ENCODE data around the gene CABP7. TPM values are rescaled to one million over a fixed set of nuclear protein-coding genes. Genes with fewer than 3 reads are reported as not detected.

CABP7 gene
- total RNA-seq, 2 donors from 2014 or later: 0.09 TPM; not detected in 1

GRCh38 chr22:29756341-29756740 lies 36.5 kb downstream of the CABP7 start:
- H3K36me3 Mint-ChIP-seq (ENCODE audit: low read depth): no peaks in the 10 kb centered on the region
- no peak for ATAC-seq (replicated peaks)
- peaks cover 6% of the 10 kb centered on the region for H3K4me1 Mint-ChIP-seq

DNA sequence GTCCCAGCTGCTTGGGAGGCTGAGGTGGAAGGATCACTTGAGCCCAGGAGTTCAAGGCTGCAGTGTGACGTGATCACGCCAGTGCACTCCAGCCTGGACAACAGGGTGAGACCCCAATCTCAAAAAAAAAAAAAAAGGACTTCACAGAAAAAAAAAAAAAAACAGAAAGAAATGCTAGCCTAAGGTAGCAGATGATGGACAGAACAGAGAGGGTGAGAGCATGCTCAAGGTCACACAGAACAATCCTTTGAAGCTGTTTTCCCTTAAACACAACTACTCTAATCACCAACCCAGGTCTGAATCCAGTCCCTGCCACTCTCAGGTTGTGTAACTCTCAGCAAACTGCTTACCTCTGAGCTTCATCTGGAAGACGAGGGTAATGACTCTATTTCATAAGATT lies 37.3 kb downstream of the CABP7 start:
- Mint-ChIP-seq H3K27me3 (no peaks in the 10 kb centered on the region), H3K36me3 (ENCODE audit: low read depth) (no peaks in the 10 kb centered on the region), H3K9me3 (no peaks in the 10 kb centered on the region), H3K4me3 (no peak overlapping the region), H3K27ac (no peak overlapping the region), H3K4me1 (peaks cover 3% of the 10 kb centered on the region)
- no peak for ATAC-seq (replicated peaks)

More at GRCh38 chr22:29756341-29756740, 36.5 kb downstream of the CABP7 start:
- H3K27ac Mint-ChIP-seq: no peak overlapping the region
- no peak overlapping the region for H3K4me3 Mint-ChIP-seq
- no peaks in the 10 kb centered on the region for H3K9me3 Mint-ChIP-seq
- no peaks in the 10 kb centered on the region for H3K27me3 Mint-ChIP-seq

DNA sequence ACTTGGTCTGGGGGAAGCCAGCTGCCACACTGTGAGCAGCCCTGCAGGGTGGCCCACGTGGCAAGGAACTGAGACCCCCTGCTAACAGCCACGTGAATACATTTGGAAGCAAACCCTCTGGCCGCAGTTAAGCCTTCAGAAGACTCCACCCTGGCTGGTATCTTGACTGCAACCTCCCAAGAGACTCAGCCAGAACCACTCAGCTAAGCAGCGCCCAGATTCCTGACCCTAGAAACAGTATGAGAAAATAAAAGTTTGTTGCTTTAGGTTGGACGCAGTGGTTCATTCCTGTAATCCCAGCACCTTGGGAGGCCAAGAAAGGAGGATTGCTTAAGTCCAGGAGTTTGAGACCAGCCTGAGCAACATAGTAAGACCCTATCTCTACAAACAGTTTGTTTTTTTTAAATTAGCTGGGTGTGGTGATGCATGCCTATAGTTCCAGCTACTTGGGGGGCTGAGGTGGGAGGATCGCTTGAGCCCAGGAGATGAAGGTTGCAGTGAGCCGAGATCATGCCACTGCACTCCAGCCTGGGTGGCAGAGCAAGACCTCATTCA lies 38.3 kb downstream of the CABP7 start:
- Mint-ChIP-seq H3K9me3 (no peaks in the 10 kb centered on the region), H3K36me3 (ENCODE audit: low read depth) (no peaks in the 10 kb centered on the region), H3K27me3 (no peaks in the 10 kb centered on the region), H3K4me1 (no peaks in the 10 kb centered on the region), H3K4me3 (no peak overlapping the region), H3K27ac (no peak overlapping the region)
- ATAC-seq (replicated peaks): no peak

DNA sequence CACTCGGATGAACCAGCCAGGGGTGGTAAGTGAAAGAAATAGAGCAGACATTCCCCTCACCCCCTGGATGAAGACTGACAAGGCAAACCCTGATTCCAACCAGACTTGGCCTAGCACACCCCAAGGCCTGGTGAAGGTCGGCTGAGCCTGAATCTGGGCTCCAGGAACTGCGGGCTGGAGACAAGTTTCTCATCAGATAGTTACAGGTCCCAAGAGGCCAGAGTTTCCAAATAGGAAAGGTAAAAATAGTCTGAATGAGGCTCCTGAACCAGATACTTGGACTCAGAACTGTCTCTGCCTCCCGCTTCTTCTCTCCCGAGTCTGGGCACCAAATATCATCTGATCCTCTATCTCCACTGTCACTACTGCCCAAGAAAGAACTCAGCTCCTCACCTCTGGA lies 39.2 kb downstream of the CABP7 start:
- no peak for ATAC-seq (replicated peaks)
- Mint-ChIP-seq H3K4me1 (no peaks in the 10 kb centered on the region), H3K9me3 (no peaks in the 10 kb centered on the region), H3K36me3 (ENCODE audit: low read depth) (no peaks in the 10 kb centered on the region), H3K4me3 (no peak overlapping the region), H3K27ac (no peak overlapping the region), H3K27me3 (no peaks in the 10 kb centered on the region)

GRCh38 chr22:29762263-29762662 lies 42.5 kb downstream of the CABP7 start:
- ATAC-seq (replicated peaks): no peak
- H3K36me3 Mint-ChIP-seq (ENCODE audit: low read depth): peaks cover 2% of the 10 kb centered on the region

GRCh38 chr22:29765905-29766631 lies 46.3 kb downstream of the CABP7 start:
- Mint-ChIP-seq H3K4me3 (peak overlapping the region; percentile 100), H3K27me3 (no peaks in the 10 kb centered on the region), H3K36me3 (ENCODE audit: low read depth) (peaks cover 40% of the 10 kb centered on the region), H3K4me1 (peaks cover 20% of the 10 kb centered on the region), H3K9me3 (no peaks in the 10 kb centered on the region), H3K27ac (peak overlapping the region; percentile 100)
- peak; percentile 14 for ATAC-seq (replicated peaks)

More at GRCh38 chr22:29762263-29762662, 42.5 kb downstream of the CABP7 start:
- H3K4me1 Mint-ChIP-seq: peaks cover 13% of the 10 kb centered on the region
- H3K9me3 Mint-ChIP-seq: no peaks in the 10 kb centered on the region
- no peaks in the 10 kb centered on the region for H3K27me3 Mint-ChIP-seq
- no peak overlapping the region for H3K27ac Mint-ChIP-seq
- no peak overlapping the region for H3K4me3 Mint-ChIP-seq

DNA sequence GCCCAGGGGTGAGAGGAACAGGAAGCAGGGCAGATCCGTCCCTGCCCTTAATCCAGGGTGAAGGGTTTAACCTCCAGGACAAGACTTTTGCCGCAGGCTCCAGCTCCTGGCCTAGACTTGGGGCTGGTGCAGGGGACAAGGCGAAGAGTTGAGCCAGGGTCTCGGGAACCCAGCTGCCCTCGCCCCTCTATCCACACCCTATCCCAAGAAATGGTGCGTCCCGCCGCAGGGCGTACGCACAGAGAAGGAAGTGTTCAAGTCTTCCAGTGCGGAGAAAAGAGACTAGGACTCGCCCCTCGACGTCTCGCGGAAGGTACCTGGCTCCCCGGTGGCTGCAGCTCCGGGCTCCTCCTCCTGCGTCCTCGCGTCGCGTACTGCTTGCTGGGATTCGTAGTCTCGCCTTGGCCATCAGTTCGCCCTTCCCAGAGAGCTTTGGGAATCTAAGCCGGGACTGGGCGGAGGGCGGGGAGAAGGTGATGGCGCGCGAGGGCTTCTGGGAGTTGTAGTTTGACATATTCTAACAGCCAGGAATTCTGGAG lies 46.9 kb downstream of the CABP7 start, which contains the start of gene ZMAT5:
Gene ZMAT5 (minus strand): TSS at position 376 of the 539 bp plus-strand sequence. CDS start 18,463 bp downstream, outside the sequence.
- H3K27me3 Mint-ChIP-seq: no peaks in the 10 kb centered on the region
- peak within 1 kb of the TSS; percentile 100 for H3K27ac Mint-ChIP-seq
- peaks cover 20% of the 10 kb centered on the region for H3K4me1 Mint-ChIP-seq
- no peaks in the 10 kb centered on the region for H3K9me3 Mint-ChIP-seq
- peaks cover 42% of the 10 kb centered on the region for H3K36me3 Mint-ChIP-seq (ENCODE audit: low read depth)
- peak; percentile 96 for ATAC-seq (replicated peaks)
- peak within 1 kb of the TSS; percentile 100 for H3K4me3 Mint-ChIP-seq

DNA sequence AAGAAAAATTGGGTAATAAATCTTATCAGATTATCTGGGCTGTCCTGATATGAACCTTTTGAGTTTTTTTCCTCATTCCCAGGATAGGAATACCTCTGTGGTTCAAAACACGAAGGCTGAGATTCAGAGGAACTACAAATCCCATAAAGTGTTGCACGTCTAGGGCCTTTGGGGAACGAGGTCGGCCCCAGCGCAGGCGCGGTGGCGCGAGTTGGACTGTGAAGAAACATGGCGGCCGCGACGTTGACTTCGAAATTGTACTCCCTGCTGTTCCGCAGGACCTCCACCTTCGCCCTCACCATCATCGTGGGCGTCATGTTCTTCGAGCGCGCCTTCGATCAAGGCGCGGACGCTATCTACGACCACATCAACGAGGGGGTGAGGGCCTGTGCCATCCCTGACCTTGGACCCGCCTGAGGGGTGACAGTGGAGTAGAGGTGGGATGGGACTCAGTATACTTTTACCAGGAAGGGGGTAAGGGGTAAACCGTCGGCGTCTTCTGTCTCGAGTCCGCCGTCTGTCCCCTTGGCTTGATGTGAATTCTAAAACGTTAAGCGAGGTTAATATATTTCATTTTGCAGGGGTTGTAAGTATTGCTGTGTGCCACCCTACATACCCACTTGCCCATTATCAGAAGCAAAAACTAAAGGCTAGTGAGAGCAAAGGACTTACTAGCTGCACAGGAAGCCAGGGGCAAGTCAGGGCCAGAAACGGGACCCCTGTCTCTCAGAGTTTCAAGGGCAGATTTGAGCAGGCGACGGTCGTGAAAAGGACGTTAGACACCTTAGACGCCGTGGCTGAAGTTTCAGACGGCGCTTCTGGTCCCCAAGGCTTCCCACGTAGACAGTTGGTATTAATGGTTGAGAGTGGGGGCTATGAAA lies 47.6 kb downstream of the CABP7 start, which contains the start of gene UQCR10:
Gene UQCR10 (plus strand): TSS at position 199 of the 881 bp plus-strand sequence. CDS start 30 bp downstream, at position 229.
- peak within 1 kb of the TSS; percentile 100 for H3K4me3 Mint-ChIP-seq
- no peaks in the 10 kb centered on the region for H3K27me3 Mint-ChIP-seq
- peak; percentile 86 for ATAC-seq (replicated peaks)
- peaks cover 20% of the 10 kb centered on the region for H3K4me1 Mint-ChIP-seq
- H3K36me3 Mint-ChIP-seq (ENCODE audit: low read depth): peaks cover 42% of the 10 kb centered on the region
- H3K27ac Mint-ChIP-seq: peak within 1 kb of the TSS; percentile 100
- no peaks in the 10 kb centered on the region for H3K9me3 Mint-ChIP-seq

DNA sequence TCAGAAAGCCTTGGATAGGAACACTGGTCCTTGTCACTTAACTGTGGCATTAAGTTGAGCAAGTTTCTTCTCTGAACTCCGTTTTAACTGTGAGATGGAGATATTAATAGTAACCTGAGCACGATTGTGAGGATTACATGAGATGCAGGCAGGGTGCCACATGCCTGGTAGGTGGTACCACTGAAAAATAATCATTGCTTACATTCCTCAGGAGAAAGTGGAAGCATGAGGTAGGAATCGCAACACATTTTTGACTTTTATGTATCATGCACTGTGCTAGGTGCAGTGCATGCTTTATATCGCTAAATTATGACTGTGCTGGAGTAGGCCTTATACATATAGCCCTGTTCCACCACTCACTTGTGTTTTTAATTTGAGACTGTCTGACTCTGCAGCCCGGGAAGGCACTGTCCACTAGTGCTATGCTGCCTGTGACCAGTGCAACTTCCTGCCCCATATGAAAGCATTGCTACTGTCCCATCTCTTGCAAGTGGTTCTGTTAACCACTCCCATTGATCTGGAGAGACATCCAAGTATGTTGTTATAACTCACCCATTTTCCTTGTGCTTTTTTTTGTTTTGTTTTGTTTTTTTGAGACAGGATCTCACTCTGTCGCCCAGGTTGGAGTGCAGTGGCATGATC lies 48.4 kb downstream of the CABP7 start:
- Mint-ChIP-seq H3K4me1 (peaks cover 20% of the 10 kb centered on the region), H3K4me3 (peak overlapping the region; percentile 100), H3K36me3 (ENCODE audit: low read depth) (peaks cover 42% of the 10 kb centered on the region), H3K27me3 (no peaks in the 10 kb centered on the region), H3K27ac (peak overlapping the region; percentile 100), H3K9me3 (no peaks in the 10 kb centered on the region)
- ATAC-seq (replicated peaks): no peak

DNA sequence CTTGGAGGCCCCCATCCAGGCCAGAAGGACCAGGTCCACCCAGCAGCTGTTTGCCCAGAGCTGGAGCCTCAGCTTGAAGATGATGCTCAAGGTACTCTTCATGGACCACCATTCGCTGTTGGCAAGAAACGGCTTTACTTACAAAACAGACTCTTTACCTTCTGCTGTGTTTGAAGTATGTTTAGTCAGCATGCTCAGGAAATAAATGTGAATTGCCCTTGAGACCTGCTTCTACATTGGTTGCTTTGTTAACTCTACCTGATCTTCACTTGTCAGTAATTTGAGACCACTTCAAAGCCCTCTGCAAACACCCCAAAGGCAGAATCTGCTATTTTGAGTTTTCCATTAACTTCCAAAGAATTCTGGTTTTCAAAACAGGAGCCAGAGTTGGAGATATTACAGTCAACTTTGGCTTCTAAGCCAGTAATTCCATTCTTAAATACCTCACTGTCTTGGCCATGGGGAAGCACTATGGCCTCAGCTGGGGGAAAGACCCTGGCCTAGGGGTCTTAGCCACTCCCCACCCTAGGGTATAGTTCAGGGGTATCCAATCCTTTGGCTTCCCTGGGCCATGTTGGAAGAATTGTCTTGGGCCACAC lies 50.0 kb downstream of the CABP7 start:
- no peaks in the 10 kb centered on the region for H3K27me3 Mint-ChIP-seq

DNA sequence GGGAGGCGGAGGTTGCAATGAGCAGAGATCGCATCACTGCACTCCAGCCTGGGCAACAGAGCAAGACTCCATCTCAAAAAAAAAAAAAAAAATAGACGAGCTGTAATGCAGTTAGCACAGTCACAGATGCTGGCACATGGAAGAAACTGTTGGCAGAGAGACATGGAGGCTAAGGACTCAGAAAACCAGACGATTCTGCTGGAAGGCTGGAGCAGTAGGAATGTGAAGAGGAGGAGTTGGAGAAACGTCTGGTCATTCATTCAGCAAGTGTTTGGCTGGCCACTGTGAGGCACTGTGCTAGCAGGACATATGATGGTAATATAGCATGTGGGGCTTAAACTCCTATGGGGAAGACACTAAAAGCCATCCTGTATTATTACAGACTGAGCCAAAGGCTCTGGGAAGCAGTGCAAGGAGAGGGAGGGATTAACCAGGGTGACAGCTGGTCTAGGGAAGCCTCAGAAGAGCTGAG lies 52.4 kb downstream of the CABP7 start:
- H3K4me1 Mint-ChIP-seq: peaks cover 7% of the 10 kb centered on the region
- no peaks in the 10 kb centered on the region for H3K9me3 Mint-ChIP-seq
- no peak for ATAC-seq (replicated peaks)
- peaks cover 40% of the 10 kb centered on the region for H3K36me3 Mint-ChIP-seq (ENCODE audit: low read depth)
- H3K27ac Mint-ChIP-seq: no peak overlapping the region
- H3K27me3 Mint-ChIP-seq: no peaks in the 10 kb centered on the region
- no peak overlapping the region for H3K4me3 Mint-ChIP-seq

More for the DNA sequence above, 50.0 kb downstream of the CABP7 start:
- peaks cover 42% of the 10 kb centered on the region for H3K36me3 Mint-ChIP-seq (ENCODE audit: low read depth)
- no peak for ATAC-seq (replicated peaks)
- H3K27ac Mint-ChIP-seq: no peak overlapping the region
- no peak overlapping the region for H3K4me3 Mint-ChIP-seq
- H3K4me1 Mint-ChIP-seq: peaks cover 20% of the 10 kb centered on the region
- H3K9me3 Mint-ChIP-seq: no peaks in the 10 kb centered on the region

DNA sequence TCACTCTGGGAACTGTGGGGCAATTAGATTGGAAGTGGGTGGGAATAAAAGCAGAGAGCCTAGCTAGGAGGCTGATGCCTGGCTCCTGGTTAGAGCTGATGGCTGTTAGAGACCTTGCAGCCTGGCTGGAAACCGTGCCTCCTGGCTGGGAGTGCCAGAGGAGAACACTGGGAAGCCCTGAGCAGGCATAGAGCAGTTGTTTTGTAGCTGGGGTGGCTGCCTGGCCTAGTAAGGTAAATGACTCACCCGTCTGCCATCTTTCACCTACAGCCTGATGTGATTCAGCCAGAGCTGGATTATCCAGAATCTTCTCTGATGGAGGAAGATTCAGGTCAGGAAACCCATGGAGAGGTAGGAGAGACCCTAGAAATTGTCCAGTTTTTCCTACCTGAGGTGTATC lies 53.4 kb downstream of the CABP7 start:
- no peak for ATAC-seq (replicated peaks)
- no peaks in the 10 kb centered on the region for H3K9me3 Mint-ChIP-seq
- H3K4me3 Mint-ChIP-seq: no peak overlapping the region
- H3K4me1 Mint-ChIP-seq: peaks cover 2% of the 10 kb centered on the region
- peaks cover 30% of the 10 kb centered on the region for H3K36me3 Mint-ChIP-seq (ENCODE audit: low read depth)
- no peaks in the 10 kb centered on the region for H3K27me3 Mint-ChIP-seq
- no peak overlapping the region for H3K27ac Mint-ChIP-seq

DNA sequence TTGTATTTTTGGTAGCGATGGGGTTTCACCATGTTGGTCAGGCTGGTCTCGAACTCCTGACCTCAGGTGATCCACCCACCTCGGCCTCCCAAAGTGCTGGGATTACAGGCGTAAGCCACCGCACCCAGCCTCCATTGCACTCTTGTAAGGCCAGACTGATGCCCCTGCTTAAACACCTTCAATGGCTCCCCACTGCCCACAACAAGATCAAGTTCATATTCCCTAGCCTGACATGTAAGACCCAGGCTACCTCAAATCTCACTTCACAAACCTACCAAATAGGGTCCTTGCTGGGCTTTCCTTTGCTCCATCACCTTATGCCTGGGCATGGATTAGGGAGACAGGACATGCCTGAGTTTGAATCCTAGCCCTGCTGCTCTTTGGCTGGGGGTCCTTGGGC lies 60.4 kb downstream of the CABP7 start:
- no peak for ATAC-seq (replicated peaks)
- no peaks in the 10 kb centered on the region for H3K27me3 Mint-ChIP-seq

More for the DNA sequence above, 60.4 kb downstream of the CABP7 start:
- Mint-ChIP-seq H3K9me3 (no peaks in the 10 kb centered on the region), H3K27ac (no peak overlapping the region), H3K4me3 (no peak overlapping the region), H3K4me1 (no peaks in the 10 kb centered on the region), H3K36me3 (ENCODE audit: low read depth) (no peaks in the 10 kb centered on the region)
